Measurements from ENCODE around the gene HBQ1.
"Not testable (repeated sequence)": the region's sequence is repeated elsewhere in the genome, so short reads cannot be mapped to it uniquely, and the experiment has no call there.

DNA sequence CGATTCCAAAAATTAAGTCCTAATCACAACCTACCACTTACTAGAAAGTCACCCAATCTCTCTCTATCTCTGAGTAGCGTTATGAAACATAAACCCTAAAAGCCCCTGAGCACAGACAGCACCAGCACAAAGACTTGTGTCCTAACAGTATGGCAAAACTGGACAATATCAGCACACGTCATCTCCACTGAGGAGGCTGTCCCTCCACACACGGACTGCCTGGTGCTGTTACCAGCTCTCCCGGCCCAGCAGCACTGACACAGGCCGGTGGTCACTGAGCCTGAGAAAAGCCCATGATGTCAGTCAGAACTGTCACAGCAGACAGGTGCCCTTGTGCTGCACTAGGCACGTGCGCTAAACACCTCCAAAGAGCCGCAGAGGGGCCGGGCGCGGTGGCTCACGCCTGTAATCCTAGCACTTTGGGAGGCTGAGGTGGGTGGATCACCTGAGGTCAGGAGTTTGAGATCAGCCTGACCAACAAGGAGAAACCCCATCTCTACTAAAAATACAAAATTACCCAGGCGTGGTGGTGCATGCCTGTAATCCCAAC is 31.4 kb downstream of the HBQ1 start:
- TF ChIP-seq POLR2A (IDR thresholded peaks at IDR 0.05; ENCODE audit: low read length); GATA1 (IDR thresholded peaks at IDR 0.05; ENCODE audit: low read depth, low read length): not testable (repeated sequence)

Data from erythroblast (primary cell).